Omental fat pad (tissue), 4 donors: ENCODE results near the gene RPL23. TPM values are rescaled to one million over a fixed set of nuclear protein-coding genes. Genes with fewer than 3 reads are reported as not detected.
A peak's percentile ranks its signal among the peaks of the same experiment; 100 is the strongest.

ENCODE experiments used
- ATAC-seq: fragments of 150-250 bp; one replicate; pipeline ENCODE4 v1.9.1; 2016; ENCODE audit warnings: mild to moderate bottlenecking, moderate library complexity; ENCODE audit not compliant: low FRiP score
- DNase-seq: peaks from one replicate; pipeline ENCODE4 v3.0.0-alpha.2; 2019; ENCODE audit warnings: low spot score
- small RNA-seq: library from RNA; depleted of rRNA; stranded (forward); fragments of <200 nt; gene quantifications from one replicate; pipeline ENCODE3, GENCODE V24; 2016
- total RNA-seq, 4 donors: library from RNA; depleted of rRNA; stranded (reverse); fragments of >200 nt; gene quantifications; one replicate each; pipeline ENCODE4 v1.1.0, GENCODE V29; 2016
- TF ChIP-seq, protein P1 (sequence below), 3 donors: fragments of 450-650 bp; IDR thresholded peaks; one replicate each; pipeline ENCODE4 v1.5.1; 2016 to 2017; ENCODE audit warnings: antibody characterized with exemption in 3 of 3, mild to moderate bottlenecking in 3 of 3, moderate library complexity in 2 of 3

RPL23 gene
- total RNA-seq, 4 donors from 2014 or later: 1,566 to 2,133 (median 2,034) TPM

DNA sequence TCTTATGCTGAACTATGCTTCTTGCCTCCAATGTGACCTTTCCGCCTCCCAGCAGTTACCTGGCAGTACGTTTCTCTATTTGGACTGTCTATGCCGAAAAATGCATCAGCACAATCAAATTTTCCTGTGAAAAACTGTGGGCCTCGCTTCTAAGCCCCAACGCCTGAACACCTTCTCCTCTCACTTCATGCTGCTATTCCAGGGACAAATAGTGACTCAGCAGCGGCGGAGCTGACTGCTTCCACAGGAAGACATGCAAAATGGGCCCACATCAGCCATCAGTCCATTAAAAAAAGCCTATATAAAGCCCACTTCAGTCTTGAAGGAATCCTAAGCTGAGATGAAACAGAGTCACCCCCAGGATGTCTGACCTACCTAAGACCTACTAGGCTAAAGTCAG, 43.7 kb downstream of the RPL23 start:
- ATAC-seq (no peak), DNase-seq (no peak)
- TF ChIP-seq, protein P1, sequence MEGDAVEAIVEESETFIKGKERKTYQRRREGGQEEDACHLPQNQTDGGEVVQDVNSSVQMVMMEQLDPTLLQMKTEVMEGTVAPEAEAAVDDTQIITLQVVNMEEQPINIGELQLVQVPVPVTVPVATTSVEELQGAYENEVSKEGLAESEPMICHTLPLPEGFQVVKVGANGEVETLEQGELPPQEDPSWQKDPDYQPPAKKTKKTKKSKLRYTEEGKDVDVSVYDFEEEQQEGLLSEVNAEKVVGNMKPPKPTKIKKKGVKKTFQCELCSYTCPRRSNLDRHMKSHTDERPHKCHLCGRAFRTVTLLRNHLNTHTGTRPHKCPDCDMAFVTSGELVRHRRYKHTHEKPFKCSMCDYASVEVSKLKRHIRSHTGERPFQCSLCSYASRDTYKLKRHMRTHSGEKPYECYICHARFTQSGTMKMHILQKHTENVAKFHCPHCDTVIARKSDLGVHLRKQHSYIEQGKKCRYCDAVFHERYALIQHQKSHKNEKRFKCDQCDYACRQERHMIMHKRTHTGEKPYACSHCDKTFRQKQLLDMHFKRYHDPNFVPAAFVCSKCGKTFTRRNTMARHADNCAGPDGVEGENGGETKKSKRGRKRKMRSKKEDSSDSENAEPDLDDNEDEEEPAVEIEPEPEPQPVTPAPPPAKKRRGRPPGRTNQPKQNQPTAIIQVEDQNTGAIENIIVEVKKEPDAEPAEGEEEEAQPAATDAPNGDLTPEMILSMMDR (IDR thresholded peaks at IDR 0.05): no peak

DNA sequence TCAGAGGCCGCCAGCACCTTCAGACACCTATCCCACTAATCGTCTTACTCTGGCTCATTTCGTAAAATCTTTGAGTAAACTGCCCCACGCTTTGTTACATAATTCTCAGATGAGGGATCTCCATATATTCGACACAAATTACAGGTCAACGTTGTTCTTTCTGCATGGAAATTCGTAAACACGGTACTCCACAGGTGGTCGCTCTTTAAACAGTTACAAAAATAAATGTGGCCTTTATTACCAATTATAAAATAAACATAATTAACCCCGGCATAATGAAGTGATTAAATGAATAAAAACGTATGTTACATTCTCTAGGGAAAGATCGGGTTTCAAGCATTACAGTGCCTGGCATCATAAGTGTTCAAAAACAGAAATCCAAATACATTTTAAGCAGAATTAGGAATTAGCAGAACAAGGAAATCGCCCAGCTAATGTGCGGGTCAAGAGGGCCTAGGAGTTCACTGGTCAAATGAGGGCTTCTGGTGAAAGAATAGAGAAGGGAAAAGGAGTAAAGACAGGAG, 53.2 kb downstream of the RPL23 start:
- ATAC-seq (no peak), DNase-seq (no peak)
- TF ChIP-seq, protein P1 (IDR thresholded peaks at IDR 0.05): no peak

DNA sequence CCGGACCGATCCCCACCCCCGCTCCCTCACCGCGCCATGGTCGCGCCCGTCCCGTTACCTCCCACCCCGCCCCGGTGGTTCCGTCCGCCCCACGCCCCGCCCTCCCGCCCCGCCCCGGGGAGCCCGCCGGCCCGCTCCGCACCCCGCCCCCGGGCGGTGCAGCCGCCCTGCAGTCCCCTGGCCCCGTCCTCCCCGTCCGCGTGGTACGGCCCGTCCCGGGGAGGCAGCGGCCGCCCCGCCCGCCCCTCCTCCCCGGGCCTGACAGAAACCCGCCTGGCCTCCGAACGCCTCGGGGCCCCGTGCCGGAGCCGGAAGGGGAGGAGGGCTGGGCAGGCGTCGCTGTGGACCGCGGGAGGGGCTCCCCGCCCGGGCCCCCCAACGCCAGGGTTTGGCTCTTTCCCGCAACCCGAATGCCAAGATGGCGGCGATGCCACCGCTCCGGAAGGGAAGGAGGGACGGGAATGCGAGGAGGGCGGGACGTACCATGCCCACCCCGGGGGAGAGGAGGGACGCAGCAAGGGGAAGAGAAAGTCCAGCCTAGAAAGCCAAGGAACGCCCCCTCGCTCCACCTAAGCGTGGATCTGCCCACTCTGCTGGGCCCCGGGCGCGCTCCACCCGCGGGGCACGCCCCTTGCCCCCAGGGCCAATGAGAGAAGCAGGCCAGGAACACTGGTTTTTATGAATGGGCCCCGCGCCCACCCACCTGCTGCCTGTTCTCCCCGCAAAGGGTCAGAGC, 53.9 kb downstream of the RPL23 start, which contains the start of gene PIP4K2B:
Gene PIP4K2B (minus strand): TSS at position 56 of the 736 bp plus-strand sequence. CDS start 132 bp downstream, outside the sequence.
- TF ChIP-seq, protein P1 (IDR thresholded peaks at IDR 0.05): no peak
- ATAC-seq (peak; percentile 99), DNase-seq (peak; percentile 64)

DNA sequence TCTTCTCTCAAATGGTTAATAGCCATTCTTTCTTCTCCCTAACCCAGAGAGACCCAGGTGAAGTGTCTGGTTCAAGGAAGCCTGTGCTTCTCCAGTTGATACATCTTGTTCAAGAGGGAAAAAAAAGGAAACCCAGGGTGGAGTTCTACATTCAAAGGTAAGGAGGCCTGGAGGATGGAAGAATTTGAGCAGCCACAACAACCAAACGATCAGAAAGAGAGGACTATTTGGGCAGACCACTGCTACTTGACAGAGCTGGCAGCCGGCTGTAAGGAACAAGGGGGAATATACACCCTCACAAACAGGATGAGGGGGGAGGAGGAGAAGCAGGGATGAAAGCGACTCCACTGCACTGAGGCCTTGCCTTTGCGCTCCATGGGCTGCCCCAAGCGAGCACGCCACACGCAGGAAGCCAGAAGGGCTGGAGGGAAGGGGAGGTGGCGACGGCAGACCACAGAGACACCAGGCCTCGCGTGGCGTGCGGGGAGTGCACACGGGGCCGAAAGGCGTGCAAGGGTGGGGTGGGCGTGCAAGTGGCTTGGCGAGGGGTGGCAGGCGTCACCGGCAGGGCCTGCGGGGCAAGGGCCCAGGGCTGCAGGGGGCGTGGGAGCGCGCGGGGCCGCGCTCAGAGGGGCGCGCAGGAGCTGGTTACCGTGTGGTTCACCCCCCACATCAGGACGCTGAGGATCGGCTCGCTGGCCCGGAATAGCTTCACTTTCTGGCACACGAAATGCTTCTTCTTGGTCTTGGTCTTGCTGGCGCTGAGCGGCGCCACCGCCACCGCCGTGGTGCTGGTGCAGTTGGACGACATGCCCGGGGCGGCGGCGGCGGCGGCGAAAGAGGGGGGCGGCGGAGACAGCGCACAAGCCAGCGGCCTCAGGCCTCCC, 54.7 kb downstream of the RPL23 start:
- DNase-seq (no peak), ATAC-seq (peak; percentile 11)
- TF ChIP-seq, protein P1 (IDR thresholded peaks at IDR 0.05): no peak

Small RNA genes lying within 50 kb of the gene (small RNA-seq; reads per million reads assigned to genes)
- gene MIR4727: not detected
- gene SNORA21: not detected
- not detected for gene SNORA21B

Other genes with a start within 250 kb of the RPL23 start
- gene SRCIN1, start 247.8 kb downstream of the RPL23 start, total RNA-seq: 1 to 10 TPM; 1.2 to 5.6 (median 2.7) TPM
- gene EPOP, start 178.8 kb downstream of the RPL23 start, total RNA-seq: 1 to 10 TPM in 2 of 4 donors, under 1 TPM in 2; 0.38 to 5.2 (median 1.5) TPM
- 100 to 1,000 TPM in 1 of 4 donors, 10 to 100 TPM in 3; 38.7 to 108 (median 54.8) TPM for gene MLLT6, start 148.4 kb downstream of the RPL23 start, total RNA-seq
- 10 to 100 TPM in 3 of 4 donors, 1 to 10 TPM in 1; 7.6 to 25.5 (median 15.7) TPM for gene CISD3, start 123.4 kb downstream of the RPL23 start, total RNA-seq
- 10 to 100 TPM in 1 of 4 donors, 1 to 10 TPM in 3; 3.2 to 17.0 (median 6.1) TPM for gene PCGF2, start 105.4 kb downstream of the RPL23 start, total RNA-seq
- gene PSMB3, start 101.0 kb downstream of the RPL23 start, total RNA-seq: 100 to 1,000 TPM; 140 to 169 (median 155) TPM
- gene PIP4K2B, start 54.2 kb downstream of the RPL23 start, total RNA-seq: 10 to 100 TPM; 25.7 to 79.0 (median 47.2) TPM
- gene CWC25, start 28.4 kb downstream of the RPL23 start, total RNA-seq: 10 to 100 TPM; 15.2 to 49.6 (median 30.5) TPM
- 100 to 1,000 TPM; 111 to 174 (median 148) TPM for gene LASP1, start 16.3 kb upstream of the RPL23 start, total RNA-seq
- not detected for gene FBXO47, start 113.7 kb upstream of the RPL23 start, total RNA-seq